ENCODE measurements around the gene MLLT3.

The MLLT3 gene

DNA sequence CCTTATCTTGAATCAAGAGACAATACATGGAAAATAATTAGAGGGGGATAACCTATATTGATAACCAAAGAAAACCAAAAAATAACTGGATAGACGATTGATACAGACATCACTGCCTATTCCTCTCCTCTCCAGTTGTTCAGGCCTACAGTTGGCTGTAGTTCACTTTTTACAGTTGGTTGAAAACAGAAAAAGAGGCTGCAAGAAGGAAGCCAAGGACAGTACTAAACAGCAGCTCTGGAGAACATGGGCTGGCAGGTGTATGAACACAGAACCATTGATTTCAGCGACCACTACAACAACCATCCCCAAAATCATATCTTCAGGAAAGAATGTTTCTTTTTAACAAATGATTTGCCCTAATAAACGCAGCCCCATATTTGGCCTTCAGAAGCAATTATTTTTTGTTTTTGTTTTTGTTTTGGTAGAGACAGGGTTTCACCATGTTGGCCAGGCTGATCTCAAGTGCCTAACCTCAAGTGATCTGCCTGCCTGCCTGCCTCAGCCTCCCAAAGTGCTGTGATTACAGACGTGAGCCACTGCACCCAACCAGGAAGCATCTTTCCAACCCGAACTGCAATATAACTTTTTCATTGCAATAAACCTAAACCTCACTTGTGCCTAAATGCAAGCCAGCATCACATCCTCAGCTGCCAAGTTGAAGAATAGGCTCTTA is 64.3 kb downstream of the MLLT3 start:
- no peak for DNase-seq (ENCODE audit: low read depth in 2 of 2)

DNA sequence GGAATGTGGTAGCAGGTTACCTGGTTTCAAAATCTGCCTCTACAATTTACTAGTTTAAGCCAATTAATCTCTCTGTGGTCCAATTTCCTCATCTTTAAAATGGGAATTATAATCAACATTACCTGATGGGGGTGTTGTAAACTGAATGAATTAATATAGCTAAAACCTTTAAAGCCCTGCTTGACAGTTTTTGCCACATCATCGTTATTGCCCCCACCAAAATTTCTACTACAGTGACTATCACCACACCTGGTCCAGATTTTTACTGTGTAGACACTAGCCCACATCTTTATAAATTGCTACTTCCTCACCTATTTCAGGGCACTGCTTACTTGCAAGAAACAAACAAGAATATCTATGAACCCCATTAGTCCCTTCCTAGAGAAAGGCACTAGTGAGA is 65.0 kb downstream of the MLLT3 start:
- DNase-seq (ENCODE audit: low read depth in 2 of 2): no peak

DNA sequence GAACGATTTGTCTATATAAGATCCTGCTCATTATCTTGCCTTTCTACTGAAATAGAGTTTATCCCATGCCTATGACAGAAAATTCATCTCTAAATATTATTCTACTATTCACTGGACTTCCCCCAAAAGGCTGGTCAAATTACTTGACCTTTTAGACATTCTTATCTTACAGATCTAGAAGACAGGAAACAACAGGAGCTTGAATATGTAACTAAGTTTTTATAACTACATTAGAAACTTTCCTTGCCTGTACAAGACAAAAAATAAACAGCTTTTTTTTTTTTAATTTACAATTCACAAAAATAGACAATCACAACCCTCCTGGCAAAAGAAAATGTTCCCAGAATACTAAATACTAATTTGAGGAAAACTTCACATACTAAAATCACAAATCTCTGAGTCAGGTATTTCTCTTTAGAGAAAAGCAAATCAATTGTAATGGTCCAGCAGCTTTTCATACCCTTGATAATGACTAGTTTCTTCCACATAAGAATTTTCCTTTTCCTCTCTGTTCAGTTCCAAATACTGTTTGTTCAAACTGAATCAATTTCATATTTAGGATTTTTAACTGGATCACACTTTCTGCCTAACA is 68.6 kb downstream of the MLLT3 start:
- no peak for DNase-seq (ENCODE audit: low read depth in 2 of 2)

DNA sequence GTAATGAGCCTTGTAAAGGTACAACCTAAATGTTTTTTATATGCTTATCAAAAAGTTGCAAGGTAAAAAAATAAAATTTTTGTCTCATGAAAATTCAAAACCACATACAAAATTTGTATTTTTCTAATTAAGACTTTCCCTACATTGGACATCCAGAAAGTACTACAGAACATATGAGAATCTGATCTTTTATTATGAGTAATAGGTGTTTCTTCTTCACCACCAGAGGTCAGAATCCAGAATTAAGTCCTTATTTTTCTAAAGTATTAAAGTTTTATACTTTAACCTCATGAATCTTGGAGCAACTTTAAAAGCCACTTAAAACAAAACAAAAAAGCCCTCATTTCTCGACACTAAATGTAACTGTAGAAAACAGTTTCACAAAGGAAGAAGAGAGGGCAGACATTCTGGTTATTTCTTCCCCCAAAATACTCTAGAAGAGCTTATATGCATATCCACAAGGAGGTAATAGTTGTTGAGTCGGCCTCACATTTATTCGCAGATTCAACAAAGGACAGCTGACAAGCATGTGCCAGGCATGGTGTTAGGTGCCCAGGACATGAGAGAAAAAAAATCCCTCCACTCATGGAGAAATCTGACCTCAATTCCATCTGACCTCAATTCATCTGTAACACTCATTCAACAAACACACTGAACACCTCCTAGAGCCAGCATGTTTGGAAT is 69.3 kb downstream of the MLLT3 start:
- no peak for DNase-seq (ENCODE audit: low read depth in 2 of 2)

DNA sequence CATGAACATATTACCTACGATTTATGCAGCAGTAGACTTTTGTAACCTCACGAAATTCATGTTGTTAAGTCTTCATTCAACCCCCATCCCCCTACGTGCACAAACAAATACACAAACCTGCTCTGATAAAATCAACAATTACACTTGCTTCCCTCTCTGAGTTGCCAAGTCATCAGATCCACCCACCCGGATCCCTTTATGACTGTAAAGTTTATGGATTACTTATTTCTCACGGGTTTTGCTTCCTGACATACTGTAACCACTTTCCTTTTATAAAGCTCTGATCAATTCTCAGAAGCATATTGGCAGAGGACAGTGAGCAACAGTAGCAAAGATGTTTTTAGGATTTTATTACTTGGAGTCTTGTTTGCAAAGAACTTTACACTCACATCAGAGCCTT is 70.5 kb downstream of the MLLT3 start:
- no peak for DNase-seq (ENCODE audit: low read depth in 2 of 2)

DNA sequence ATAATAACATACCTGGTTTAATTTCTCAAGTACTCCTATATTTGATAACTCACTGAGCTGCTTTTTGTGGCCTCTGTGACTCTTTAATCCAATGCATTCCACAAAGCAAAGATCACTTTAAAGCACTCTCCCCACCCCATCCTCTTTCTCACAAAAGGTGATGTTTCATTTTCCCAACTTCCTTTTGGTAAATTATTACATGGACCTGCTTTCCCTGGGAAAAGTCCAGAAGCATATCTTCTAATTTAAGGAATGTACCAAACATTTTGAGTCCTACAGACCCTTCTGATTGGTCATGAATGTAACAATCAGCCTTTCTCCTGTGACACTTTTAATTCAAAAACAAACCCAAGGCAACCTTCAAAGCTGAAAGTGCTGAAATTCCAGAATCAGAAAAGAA is 71.1 kb downstream of the MLLT3 start:
- no peak for DNase-seq (ENCODE audit: low read depth in 2 of 2)

DNA sequence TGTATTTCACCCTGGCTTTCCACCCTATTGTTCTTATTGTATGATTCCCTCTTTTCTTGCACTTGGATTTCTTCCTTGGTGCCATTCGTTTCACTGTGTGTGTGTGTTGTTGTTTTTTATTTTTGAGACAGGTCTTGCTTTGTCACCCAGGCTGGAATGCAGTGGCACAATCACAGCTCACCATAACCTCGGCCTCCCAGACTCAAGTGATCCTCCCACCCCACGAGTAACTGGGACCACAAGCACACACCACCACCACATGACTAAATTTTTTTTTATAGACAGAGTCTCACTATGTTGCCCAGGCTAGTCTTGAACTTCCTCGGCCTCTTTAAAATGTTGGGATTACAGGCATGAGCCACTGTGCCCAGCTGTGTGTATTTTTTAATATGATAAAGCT is 72.0 kb downstream of the MLLT3 start:
- DNase-seq (ENCODE audit: low read depth in 2 of 2): no peak

DNA sequence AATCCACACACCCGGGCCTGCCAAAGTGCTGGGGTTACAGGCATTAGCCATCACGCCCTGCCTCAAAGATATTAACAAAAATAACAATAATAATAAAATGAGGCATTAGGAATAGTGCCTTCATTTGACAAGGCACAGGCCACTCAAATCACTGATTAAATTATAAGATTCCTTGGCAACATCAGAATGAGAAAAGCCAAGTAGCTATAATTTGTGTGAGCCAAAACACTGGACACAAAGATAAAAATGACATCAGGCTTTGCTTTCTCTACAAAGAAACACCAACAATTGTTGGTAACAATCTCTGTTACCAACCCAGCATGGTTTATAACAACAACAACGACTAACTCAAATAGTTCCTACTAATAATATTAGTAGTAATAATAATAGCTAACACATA is 73.2 kb downstream of the MLLT3 start:
- DNase-seq (ENCODE audit: low read depth in 2 of 2): no peak

DNA sequence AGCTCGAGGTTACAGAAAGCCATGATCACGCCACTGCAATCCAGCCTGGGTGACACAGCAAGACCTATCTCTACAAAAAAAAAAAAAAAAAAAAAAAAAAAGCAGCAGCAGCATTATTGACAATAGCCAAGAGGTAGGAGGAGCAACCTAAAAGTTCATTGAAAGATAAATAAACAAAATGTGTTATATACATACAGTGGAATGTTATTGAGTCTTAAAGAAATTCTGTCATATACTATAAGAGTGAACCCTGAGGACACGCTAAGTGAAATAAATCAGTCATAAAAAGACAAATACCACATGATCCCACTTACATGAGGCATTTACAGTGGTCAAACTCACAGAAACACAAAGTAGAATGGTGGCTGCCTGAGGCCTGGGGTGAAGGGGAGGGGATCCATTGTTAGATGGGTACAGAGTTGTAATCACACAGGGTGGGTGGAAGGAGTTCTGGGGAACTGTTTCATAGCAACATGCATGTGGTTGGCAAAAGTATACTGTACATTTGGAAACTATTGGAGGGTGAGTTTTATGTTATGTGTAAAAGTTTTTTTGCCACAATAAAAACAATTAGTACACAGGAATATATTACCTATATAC is 77.2 kb downstream of the MLLT3 start:
- no peak for DNase-seq (ENCODE audit: low read depth in 2 of 2)

DNA sequence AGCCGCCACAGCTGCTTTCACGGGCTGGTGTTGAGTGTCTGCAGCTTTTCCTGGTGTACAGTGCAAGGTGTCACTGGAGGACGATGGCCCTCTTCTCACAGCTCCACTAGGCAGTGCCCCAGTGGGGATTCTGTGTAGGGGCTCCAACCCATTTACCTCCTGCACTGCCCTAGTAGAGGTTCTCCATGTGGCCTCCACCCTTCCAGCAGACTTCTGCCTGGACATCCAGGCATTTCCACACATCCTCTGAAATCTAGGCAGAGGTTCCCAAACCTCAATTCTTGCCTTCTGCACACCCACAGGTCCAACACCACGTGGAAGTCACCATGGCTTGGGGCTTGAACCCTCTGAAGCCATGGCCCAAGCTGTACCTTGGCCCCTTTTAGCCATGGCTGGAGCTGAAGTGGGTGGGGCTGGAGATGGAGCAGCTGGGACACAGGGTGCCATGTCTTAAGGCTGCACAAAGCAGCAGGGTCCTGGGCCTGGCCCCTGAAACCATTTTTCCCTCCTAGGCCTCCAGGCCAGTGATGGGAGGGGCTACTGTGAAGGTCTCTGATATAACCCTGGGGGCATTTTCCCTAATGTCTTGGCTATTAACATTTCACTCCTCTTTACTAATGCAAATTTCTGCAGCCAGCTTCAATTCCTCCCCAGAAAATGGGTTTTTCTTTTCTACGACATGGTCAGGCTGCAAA is 82.0 kb downstream of the MLLT3 start:
- DNase-seq (ENCODE audit: low read depth in 2 of 2): no peak

DNA sequence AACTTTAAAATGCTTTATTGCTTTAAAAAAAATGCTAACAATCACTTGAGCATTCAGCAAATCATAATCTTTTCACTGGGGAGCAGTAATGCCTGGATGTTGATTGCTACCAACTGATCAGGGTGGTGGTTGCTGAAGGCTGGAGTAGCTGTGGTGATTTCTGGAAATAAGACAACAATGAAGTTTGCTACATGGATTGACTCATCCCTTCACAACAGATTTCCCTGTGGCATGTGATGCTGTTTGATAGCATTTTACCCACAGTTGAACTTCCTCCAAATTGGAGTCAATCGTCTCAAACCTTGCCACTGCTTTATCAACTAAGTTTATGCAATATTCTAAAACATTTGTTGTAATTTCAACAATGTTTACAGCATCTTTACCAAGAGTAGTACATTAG is 83.3 kb downstream of the MLLT3 start:
- no peak for DNase-seq (ENCODE audit: low read depth in 2 of 2)

DNA sequence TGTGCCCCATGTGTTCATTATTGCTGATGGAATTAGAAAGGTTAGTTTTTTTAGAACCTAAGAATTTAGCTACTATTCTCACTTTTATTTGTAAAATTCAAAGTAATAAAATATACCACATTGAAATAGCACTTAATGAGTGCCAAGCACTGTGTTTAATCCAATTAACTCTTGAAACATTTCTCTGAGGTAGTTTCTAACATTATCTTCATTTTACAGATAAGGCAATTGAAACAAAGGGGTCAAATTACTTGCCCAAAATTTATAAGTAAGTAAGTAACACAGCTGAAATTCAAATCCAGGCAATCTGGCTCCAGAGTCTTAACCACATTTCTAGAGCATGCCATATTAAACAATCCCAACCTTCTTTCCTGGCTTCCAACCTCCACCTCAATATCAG is 84.2 kb downstream of the MLLT3 start:
- no peak for DNase-seq (ENCODE audit: low read depth in 2 of 2)

DNA sequence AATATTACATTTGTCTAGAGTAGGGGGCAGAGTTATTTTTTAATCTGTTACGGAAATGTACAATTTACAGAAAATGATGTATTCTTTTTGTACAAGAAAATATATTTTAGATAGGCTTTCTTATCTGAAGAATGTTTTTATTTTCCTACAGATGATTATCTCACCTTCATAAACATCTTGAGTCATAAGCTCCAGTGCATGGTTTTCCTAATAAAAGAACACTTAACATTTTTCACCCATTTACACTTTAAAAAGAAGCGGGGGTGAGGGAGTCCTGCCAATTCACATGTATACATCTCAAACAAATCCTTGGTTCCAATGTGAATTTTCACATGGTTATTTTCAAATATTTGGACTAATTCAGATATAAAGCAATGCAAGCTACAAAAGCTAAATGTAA is 85.0 kb downstream of the MLLT3 start:
- DNase-seq (ENCODE audit: low read depth in 2 of 2): no peak

DNA sequence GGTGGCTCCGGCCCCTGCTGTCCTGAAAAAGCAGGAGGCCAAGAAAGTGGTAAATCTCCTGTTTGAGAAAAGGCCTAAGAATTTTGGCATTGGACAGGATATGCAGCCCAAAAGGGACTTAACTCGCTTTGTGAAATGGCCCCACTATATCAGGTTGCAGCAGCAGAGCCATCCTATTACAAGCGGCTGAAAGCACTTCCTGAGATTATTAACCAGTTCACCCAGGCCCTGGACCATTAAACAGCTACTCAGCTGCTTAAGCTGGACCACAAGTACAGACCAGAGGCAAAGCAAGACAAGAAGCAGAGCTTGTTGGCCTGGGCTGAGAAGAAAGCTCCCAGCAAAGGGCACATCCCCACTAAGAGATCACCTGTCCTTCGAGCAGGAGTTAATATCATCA is 89.7 kb downstream of the MLLT3 start:
- no peak for DNase-seq (ENCODE audit: low read depth in 2 of 2)

DNA sequence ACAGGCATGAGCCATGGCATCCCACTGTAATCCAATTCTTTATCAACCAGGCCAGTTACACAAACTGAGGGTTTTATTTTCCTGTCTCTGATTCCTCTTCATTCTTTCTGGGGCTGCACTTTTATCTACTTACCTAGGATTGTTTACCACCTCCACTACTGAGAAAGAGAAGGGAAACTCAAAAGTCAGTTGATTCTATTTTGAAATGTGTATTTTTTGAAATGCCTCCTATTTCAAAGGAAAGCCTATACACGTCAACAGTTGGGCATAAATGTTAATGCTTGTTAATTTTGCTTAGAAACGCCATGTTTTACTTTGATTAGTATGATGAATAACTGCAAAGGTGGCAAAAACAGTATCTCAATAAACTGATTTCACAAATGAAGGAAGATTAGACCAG is 92.5 kb downstream of the MLLT3 start:
- DNase-seq (ENCODE audit: low read depth in 2 of 2): no peak

DNA sequence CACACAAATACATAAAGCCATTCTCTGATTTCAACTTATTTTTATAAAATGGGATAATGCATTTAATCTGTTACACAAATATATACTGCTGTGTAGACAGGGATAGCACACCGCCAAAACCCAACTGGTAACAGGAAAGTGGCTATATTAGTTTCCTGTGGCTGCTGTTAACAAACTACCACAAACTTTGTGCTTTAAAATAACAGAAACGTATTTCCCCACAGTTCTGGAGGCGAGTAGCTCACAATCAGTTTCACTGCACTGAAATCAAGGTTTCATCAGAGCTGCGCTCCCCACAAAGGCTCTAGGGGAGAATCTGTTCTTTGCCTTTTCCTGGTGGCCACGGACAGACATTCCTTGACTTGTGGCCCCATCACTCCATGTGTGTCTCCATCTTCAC is 94.0 kb downstream of the MLLT3 start:
- no peak for DNase-seq (ENCODE audit: low read depth in 2 of 2)

DNA sequence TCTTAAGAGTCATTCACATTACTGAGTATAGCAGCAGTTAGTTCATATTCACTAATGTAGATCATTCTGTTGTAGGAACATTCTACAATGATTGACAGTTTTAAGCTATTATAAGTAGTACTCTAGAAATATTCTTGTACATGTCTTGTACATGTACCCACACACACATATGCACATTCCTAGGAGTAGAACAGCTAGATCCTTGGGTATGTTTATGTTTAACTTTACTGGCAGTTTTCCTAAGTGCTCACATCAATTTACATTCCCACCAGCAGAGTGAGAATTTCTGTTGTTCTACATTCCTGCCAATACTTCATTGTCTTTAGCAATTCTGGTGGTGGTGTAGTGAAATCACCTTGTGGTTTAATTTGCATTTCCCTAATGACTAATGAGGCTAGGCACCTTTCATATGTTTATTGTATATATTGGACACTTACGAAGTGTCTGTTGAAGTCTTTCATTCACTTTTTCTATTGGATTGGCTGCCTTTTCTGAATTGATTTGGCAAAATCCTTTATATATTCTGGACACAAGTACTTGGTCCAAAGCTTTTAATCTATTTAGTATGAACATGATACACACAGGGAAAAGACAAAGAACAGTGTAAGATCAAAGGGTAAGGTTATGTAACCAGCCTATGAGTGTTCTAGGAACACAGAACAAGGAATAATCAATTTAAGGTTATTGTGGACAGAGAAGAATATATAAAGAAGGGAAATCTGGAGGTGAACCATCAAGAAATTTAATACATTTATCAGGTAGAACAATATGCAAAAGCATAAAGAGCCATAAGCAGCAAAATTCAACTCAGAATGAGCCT is 95.6 kb downstream of the MLLT3 start:
- peak; percentile 25 to 35 for DNase-seq (ENCODE audit: low read depth in 2 of 2)

DNA sequence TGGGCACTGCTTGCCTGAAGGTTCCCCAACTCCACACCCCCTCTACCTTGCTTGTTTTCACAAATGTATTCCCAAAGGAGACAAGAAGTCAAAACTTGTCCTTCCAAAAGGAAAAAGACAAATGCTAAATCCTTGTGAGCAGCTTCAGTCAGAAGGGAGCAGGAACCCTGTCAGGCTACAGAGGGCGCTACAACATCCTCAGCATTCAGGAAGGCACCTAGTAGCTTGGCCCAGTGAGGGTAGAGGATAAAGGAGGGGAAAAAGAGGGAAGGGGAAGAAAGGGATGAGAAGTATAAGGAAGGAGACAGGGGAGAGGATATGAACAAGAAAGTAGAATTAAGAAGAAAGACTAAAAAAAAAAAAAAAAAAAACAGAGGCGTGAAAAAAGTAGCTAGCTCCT is 97.5 kb downstream of the MLLT3 start:
- DNase-seq (ENCODE audit: low read depth in 2 of 2): no peak

DNA sequence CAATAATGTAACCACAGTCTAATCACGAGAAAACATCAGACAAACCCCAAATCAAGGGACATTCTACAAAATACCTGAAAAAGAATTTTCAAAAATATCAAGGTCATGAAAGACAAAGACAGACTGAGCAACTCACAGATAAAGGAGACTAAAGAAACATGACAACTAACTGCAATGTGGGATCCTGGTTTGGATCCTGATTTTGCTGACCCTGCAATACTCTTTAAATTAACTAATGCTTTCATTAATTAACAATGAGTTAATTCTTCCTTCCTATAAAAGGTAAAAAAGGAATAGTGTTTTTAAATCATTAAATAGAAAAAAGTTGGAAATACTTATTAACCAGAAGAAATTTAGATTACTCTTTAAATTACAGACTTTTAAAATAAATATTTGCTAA is 103.6 kb downstream of the MLLT3 start:
- no peak for DNase-seq (ENCODE audit: low read depth in 2 of 2)

DNA sequence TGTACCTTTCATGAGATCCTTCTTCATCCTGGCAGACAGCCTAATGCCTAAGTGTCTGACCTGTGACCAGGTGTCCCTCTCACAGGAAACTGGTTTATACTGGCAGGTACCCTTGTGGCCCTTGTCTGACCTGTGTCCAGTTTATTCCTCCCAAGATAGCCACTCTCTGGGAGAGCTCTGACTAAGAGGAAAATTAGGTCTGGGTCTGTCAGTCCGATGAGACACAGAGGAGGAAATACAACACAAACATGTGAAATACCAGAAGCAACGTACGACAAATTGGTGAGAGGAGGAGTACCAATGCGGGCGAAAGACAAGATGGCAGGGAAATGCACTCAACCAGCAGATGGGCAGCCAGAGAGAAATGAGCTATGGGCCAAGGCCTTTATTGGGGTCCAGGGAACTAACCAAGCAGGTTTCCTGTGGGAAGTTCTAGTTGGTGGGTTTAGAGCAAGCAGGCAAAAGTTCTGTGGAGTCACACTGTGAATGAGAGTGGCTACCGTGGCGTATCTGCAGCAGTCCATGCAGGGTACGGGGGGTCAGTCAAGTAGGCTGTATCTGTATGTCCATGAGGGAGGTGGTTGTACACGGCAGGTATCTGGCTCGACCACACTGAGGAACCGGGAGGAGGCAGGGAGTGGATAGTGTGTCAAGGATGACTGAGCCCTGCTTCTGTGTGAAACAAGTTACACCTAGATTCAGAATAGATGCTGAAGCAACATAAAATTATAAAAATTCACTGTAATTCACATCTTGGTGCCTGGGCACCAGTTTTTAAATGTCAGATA is 109.0 kb downstream of the MLLT3 start:
- DNase-seq (ENCODE audit: low read depth in 2 of 2): no peak

DNA sequence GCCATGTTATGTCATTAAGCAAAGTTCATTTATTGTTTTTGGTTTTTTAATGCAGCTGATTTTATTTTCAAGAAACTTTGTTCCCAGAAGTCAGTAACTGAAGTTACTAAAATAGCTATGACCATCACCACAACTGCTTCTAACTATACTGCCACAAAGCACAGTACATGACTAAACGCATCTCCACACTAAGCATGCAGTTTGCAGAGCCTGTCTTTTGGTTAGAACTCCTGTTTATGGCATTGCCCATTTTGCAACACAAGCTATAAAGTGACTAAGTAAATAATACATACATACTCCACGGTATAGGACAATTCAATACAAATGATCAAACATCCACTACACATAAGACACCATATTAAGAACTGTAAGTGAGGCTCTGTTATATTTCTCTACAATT is 109.7 kb downstream of the MLLT3 start:
- no peak for DNase-seq (ENCODE audit: low read depth in 2 of 2)

Data from fibroblast of skin of left quadriceps (primary cell).